ENCODE data around the gene TBR1.

TBR1 gene

DNA sequence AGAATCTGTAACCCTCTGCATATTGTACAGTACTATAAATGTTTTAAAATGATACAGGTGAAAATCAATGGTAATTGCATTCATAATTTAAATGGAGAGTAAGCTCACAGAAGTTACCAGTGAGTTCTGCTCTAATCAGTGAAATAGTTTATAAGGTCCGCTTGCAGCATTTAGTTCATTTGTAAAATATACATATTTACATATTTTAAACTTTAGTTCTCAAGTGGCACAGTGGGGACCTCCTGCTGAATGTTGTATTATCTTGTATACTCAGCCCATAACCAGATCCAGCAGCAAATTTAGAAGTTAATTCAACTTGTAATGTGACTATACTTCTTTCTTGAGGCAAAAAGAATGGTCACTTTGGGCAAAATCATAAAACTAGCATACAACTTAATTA lies 41.7 kb upstream of the TBR1 start:
- Histone ChIP-seq H3K36me3 (ENCODE audit: control insufficient read depth in 2 of 2, insufficient read depth in 1 of 2, low read length in 2 of 2) (peaks cover 4 to 27% of the 10 kb centered on the region in 2 experiments; a peak in 2 of 3 replicates), H3K4me1 (ENCODE audit: control insufficient read depth, insufficient read depth, low read length) (0 out of 2 replicates have a peak, but pooled peaks cover 4% of the 10 kb centered on the region), H3K27ac (ENCODE audit: extremely low read depth, low read depth, low read length) (no peak overlapping the region), H3K4me3 (ENCODE audit: low read depth, low read length) (no peak overlapping the region), H3K9me3 (ENCODE audit: control insufficient read depth, insufficient read depth, low read depth, low read length) (no peaks in the 10 kb centered on the region)
- TF ChIP-seq ZNF529 (tag by site-specific recombination; IDR thresholded peaks at IDR 0.05; ENCODE audit: insufficient replicate concordance) (no peak), ZBTB7A (tag by site-specific recombination; IDR thresholded peaks at IDR 0.05; ENCODE audit: low read depth) (no peak), ZNF558 (tag by site-specific recombination; IDR thresholded peaks at IDR 0.05) (no peak), REPIN1 (tag by site-specific recombination; IDR thresholded peaks at IDR 0.05; ENCODE audit: low read depth) (no peak), ZNF169 (tag by site-specific recombination; IDR thresholded peaks at IDR 0.05) (no peak), ZBTB17 (tag by site-specific recombination; IDR thresholded peaks at IDR 0.05) (no peak), ZNF624 (tag by site-specific recombination; IDR thresholded peaks at IDR 0.05) (no peak), ZBTB48 (tag by site-specific recombination; IDR thresholded peaks at IDR 0.05) (no peak), KLF9 (tag by site-specific recombination; IDR thresholded peaks at IDR 0.05; ENCODE audit: low read depth) (no peak), ZNF350 (tag by site-specific recombination; IDR thresholded peaks at IDR 0.05) (no peak), HOXC10 (CRISPR knock-in tag; IDR thresholded peaks at IDR 0.05) (no peak), ZNF670 (tag by site-specific recombination; IDR thresholded peaks at IDR 0.05; ENCODE audit: low read depth) (no peak), ZNF664 (tag by site-specific recombination; IDR thresholded peaks at IDR 0.05) (no peak), ZNF221 (tag by site-specific recombination; IDR thresholded peaks at IDR 0.05; ENCODE audit: borderline replicate concordance) (no peak)
- TF ChIP-seq, protein P1, sequence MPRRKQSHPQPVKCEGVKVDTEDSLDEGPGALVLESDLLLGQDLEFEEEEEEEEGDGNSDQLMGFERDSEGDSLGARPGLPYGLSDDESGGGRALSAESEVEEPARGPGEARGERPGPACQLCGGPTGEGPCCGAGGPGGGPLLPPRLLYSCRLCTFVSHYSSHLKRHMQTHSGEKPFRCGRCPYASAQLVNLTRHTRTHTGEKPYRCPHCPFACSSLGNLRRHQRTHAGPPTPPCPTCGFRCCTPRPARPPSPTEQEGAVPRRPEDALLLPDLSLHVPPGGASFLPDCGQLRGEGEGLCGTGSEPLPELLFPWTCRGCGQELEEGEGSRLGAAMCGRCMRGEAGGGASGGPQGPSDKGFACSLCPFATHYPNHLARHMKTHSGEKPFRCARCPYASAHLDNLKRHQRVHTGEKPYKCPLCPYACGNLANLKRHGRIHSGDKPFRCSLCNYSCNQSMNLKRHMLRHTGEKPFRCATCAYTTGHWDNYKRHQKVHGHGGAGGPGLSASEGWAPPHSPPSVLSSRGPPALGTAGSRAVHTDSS (tag by site-specific recombination; IDR thresholded peaks at IDR 0.05) = no peak
- TF ChIP-seq, protein P2, sequence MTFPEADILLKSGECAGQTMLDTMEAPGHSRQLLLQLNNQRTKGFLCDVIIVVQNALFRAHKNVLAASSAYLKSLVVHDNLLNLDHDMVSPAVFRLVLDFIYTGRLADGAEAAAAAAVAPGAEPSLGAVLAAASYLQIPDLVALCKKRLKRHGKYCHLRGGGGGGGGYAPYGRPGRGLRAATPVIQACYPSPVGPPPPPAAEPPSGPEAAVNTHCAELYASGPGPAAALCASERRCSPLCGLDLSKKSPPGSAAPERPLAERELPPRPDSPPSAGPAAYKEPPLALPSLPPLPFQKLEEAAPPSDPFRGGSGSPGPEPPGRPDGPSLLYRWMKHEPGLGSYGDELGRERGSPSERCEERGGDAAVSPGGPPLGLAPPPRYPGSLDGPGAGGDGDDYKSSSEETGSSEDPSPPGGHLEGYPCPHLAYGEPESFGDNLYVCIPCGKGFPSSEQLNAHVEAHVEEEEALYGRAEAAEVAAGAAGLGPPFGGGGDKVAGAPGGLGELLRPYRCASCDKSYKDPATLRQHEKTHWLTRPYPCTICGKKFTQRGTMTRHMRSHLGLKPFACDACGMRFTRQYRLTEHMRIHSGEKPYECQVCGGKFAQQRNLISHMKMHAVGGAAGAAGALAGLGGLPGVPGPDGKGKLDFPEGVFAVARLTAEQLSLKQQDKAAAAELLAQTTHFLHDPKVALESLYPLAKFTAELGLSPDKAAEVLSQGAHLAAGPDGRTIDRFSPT (tag by site-specific recombination; IDR thresholded peaks at IDR 0.05) = no peak
- TF ChIP-seq, protein P3, sequence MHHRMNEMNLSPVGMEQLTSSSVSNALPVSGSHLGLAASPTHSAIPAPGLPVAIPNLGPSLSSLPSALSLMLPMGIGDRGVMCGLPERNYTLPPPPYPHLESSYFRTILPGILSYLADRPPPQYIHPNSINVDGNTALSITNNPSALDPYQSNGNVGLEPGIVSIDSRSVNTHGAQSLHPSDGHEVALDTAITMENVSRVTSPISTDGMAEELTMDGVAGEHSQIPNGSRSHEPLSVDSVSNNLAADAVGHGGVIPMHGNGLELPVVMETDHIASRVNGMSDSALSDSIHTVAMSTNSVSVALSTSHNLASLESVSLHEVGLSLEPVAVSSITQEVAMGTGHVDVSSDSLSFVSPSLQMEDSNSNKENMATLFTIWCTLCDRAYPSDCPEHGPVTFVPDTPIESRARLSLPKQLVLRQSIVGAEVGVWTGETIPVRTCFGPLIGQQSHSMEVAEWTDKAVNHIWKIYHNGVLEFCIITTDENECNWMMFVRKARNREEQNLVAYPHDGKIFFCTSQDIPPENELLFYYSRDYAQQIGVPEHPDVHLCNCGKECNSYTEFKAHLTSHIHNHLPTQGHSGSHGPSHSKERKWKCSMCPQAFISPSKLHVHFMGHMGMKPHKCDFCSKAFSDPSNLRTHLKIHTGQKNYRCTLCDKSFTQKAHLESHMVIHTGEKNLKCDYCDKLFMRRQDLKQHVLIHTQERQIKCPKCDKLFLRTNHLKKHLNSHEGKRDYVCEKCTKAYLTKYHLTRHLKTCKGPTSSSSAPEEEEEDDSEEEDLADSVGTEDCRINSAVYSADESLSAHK (tag by site-specific recombination; IDR thresholded peaks at IDR 0.05) = no peak
- CTCF ChIA-PET = interaction anchor here (0.6 kb wide), 1 partner anchor 533 kb away, joined by 3 read pairs; no protein-coding TSS in a partner anchor
- POLR2A ChIA-PET = no interaction called here

DNA sequence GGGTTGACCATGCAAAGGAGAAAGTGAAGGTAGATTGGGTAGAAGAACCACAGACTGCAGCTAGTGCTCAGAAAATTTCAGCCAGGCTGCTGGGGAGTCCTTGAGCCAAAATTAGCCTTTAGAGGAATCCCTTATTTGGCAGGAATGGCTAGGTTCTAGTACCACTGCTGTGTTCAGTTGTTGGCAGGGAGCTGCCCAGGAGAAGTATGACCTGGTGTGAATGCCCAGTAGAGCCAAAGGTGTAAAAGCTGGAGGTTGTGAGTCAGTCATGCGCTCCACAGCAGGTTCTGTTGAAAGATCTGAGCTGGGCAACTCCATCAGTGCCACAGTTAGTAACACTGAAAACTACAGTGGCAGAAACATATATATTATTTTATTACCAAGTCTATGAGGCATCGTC lies 36.4 kb upstream of the TBR1 start:
- H3K4me1 ChIP-seq (ENCODE audit: control insufficient read depth, insufficient read depth, low read length) = no peaks in the 10 kb centered on the region
- no peaks in the 10 kb centered on the region for H3K9me3 ChIP-seq (ENCODE audit: control insufficient read depth, insufficient read depth, low read depth, low read length)
- no peak overlapping the region for H3K4me3 ChIP-seq (ENCODE audit: low read depth, low read length)
- POLR2A ChIA-PET = no interaction called here
- no peak overlapping the region for H3K27ac ChIP-seq (ENCODE audit: extremely low read depth, low read depth, low read length)
- peaks cover 0 to 2% of the 10 kb centered on the region in 2 experiments; a peak in 1 of 3 replicates for H3K36me3 ChIP-seq (ENCODE audit: control insufficient read depth in 2 of 2, insufficient read depth in 1 of 2, low read length in 2 of 2)
- CTCF ChIA-PET = no interaction called here
- TF ChIP-seq YY1 (tag by site-specific recombination; IDR thresholded peaks at IDR 0.05) = no peak
- TF ChIP-seq ZNF114 (tag by site-specific recombination; IDR thresholded peaks at IDR 0.05) = no peak
- TF ChIP-seq ZNF391 (tag by site-specific recombination; IDR thresholded peaks at IDR 0.05; ENCODE audit: borderline replicate concordance, low read depth) = no peak
- no peak for TF ChIP-seq HOXC10 (CRISPR knock-in tag; IDR thresholded peaks at IDR 0.05)
- TF ChIP-seq HOXD13 (CRISPR knock-in tag; IDR thresholded peaks at IDR 0.05; ENCODE audit: borderline replicate concordance) = no peak
- no peak for TF ChIP-seq ZNF600 (tag by site-specific recombination; IDR thresholded peaks at IDR 0.05)
- TF ChIP-seq ZNF10 (tag by site-specific recombination; IDR thresholded peaks at IDR 0.05) = no peak
- no peak for TF ChIP-seq ZNF146 (tag by site-specific recombination; IDR thresholded peaks at IDR 0.05)
- TF ChIP-seq ZNF211 (tag by site-specific recombination; IDR thresholded peaks at IDR 0.05; ENCODE audit: low read depth) = no peak
- TF ChIP-seq ZNF560 (tag by site-specific recombination; IDR thresholded peaks at IDR 0.05; ENCODE audit: borderline replicate concordance) = no peak
- TF ChIP-seq ZNF404 (tag by site-specific recombination; IDR thresholded peaks at IDR 0.05) = no peak
- TF ChIP-seq, protein P4, sequence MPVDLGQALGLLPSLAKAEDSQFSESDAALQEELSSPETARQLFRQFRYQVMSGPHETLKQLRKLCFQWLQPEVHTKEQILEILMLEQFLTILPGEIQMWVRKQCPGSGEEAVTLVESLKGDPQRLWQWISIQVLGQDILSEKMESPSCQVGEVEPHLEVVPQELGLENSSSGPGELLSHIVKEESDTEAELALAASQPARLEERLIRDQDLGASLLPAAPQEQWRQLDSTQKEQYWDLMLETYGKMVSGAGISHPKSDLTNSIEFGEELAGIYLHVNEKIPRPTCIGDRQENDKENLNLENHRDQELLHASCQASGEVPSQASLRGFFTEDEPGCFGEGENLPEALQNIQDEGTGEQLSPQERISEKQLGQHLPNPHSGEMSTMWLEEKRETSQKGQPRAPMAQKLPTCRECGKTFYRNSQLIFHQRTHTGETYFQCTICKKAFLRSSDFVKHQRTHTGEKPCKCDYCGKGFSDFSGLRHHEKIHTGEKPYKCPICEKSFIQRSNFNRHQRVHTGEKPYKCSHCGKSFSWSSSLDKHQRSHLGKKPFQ (tag by site-specific recombination; IDR thresholded peaks at IDR 0.05) = no peak
- TF ChIP-seq ZNF2 (tag by site-specific recombination; IDR thresholded peaks at IDR 0.05) = no peak
- no peak for TF ChIP-seq WT1 (tag by site-specific recombination; IDR thresholded peaks at IDR 0.05)
- no peak for TF ChIP-seq ZNF548 (tag by site-specific recombination; IDR thresholded peaks at IDR 0.05)

Measured in HEK293 (cell line).